DOHH2 (cell line): ENCODE data around the gene TMEM273.

Experiments used
- H3F3A ChIP-seq: fragments of 200-600 bp; sonication (generic), shearing (Covaris generic); 2 replicates; pipeline ENCODE4 v1.6.0; 2016; ENCODE audit warnings: antibody characterized with exemption, mild to moderate bottlenecking; ENCODE audit not compliant: control insufficient read depth, insufficient read depth
- H3K27ac ChIP-seq: fragments of 200-600 bp; sonication (generic); 2 replicates; pipeline ENCODE4 v1.5.1; 2014; ENCODE audit warnings: low read depth, mild to moderate bottlenecking, low read length, moderate library complexity
- H3K27me3 ChIP-seq: fragments of 200-600 bp; sonication (generic); 2 replicates; pipeline ENCODE4 v1.6.1; 2014; ENCODE audit warnings: mild to moderate bottlenecking, low read length, mixed read lengths; ENCODE audit not compliant: control insufficient read depth
- H3K36me3 ChIP-seq: fragments of 200-600 bp; sonication (generic); 2 replicates; pipeline ENCODE4 v1.6.1; 2014; ENCODE audit warnings: mild to moderate bottlenecking, low read length, moderate library complexity, mixed read lengths; ENCODE audit not compliant: control insufficient read depth
- H3K4me1 ChIP-seq: fragments of 200-600 bp; sonication (generic); 2 replicates; pipeline ENCODE4 v1.6.1; 2014; ENCODE audit warnings: mild to moderate bottlenecking, low read length, mixed read lengths; ENCODE audit not compliant: control insufficient read depth
- H3K4me2 ChIP-seq: fragments of 200-600 bp; sonication (generic); 2 replicates; pipeline ENCODE4 v1.6.0; 2014; ENCODE audit warnings: mild to moderate bottlenecking, low read length, moderate library complexity
- H3K4me3 ChIP-seq: fragments of 200-600 bp; sonication (generic); 2 replicates; pipeline ENCODE4 v1.5.1; 2014; ENCODE audit warnings: mild to moderate bottlenecking, low read length, mixed read lengths
- H3K79me2 ChIP-seq: fragments of 200-600 bp; sonication (generic); 2 replicates; pipeline ENCODE4 v1.6.1; 2014; ENCODE audit warnings: mild to moderate bottlenecking, low read length, mixed read lengths; ENCODE audit not compliant: control insufficient read depth
- H3K9me2 ChIP-seq: fragments of 200-600 bp; sonication (generic); replicated peaks from 2 replicates; pipeline ENCODE4 v1.6.1; 2014; ENCODE audit warnings: mild to moderate bottlenecking, low read length, mixed read lengths; ENCODE audit not compliant: control insufficient read depth
- H3K9me3 ChIP-seq: fragments of 200-600 bp; sonication (generic); 2 replicates; pipeline ENCODE4 v1.6.1; 2014; ENCODE audit warnings: antibody characterized with exemption, low read length, mixed read lengths; ENCODE audit not compliant: control insufficient read depth, insufficient read depth
- H4K20me1 ChIP-seq: fragments of 200-600 bp; sonication (generic); 2 replicates; pipeline ENCODE4 v1.6.0; 2014; ENCODE audit warnings: low read depth, mild to moderate bottlenecking, antibody characterized with exemption, low read length, moderate library complexity; ENCODE audit not compliant: control insufficient read depth, insufficient read depth
- CTCF ChIP-seq: fragments of 200-600 bp; sonication (generic); IDR thresholded peaks from one replicate; pipeline ENCODE4 v1.5.1; 2014; ENCODE audit warnings: antibody characterized with exemption, mild to moderate bottlenecking, low read depth, low read length; ENCODE audit not compliant: poor library complexity, severe bottlenecking
- EZH2phosphoT487 ChIP-seq: fragments of 200-600 bp; sonication (generic); IDR thresholded peaks from 2 replicates; pipeline ENCODE4 v1.6.1; 2017; ENCODE audit warnings: borderline replicate concordance, mild to moderate bottlenecking, antibody characterized with exemption, low read length, moderate library complexity, mixed read lengths

Gene TMEM273

DNA sequence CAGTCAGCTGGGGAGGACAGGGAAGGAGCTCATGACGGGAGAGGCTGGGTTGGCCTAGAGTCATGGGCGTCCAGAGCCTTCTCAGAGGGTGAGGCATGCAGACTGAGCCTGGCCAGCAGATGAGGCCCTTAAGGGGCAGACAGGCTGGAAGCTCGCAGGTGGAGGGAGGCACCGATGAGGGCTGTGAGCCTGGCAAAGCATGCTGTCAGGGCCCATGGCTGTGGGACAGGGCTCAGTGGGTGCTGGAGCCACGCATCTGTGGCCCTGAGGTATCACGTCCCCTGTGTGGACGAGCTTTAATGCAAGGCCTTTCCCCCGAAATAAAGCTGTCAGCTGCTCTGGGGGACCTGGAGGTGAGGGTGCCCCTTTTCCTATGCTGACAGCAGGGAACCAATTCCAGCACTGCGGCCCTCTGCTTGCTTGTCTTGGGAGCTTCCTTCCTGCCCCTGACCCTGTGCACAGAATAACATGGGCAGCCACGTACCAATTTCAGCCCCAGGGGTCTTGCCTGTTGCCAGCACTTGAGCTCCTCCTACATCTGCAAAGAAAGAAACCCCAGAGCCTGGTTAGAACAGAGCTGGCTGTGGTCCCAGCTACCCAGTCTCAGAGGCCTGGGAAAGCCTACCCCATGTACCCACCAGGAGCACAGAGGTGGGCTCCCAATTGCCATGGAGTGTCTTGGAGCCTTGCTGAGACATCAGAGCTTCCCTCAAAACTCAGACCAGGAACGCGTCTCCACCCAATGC is 20.6 kb downstream of the TMEM273 start:
- H3K4me2 ChIP-seq, result no peak overlapping the region
- no peak overlapping the region for H3K27ac ChIP-seq

GRCh38 chr10:49166484-49167400 is 21.4 kb downstream of the TMEM273 start:
- H3K9me3 ChIP-seq, result no peaks in the 10 kb centered on the region
- no peak overlapping the region for H3K27ac ChIP-seq
- no peaks in the 10 kb centered on the region for H3K9me2 ChIP-seq
- H3K4me2 ChIP-seq, result no peak overlapping the region
- no peaks in the 10 kb centered on the region for H3K79me2 ChIP-seq
- H3K4me1 ChIP-seq, result peaks cover 4% of the 10 kb centered on the region
- no peak overlapping the region for H3K4me3 ChIP-seq
- TF ChIP-seq CTCF (no peak), EZH2phosphoT487 (no peak)
- no peaks in the 10 kb centered on the region for H3K36me3 ChIP-seq
- H4K20me1 ChIP-seq, result no peaks in the 10 kb centered on the region
- H3F3A ChIP-seq, result no peaks in the 10 kb centered on the region
- no peaks in the 10 kb centered on the region for H3K27me3 ChIP-seq

More for the DNA sequence above, 20.6 kb downstream of the TMEM273 start:
- Histone ChIP-seq H3K27me3 (no peaks in the 10 kb centered on the region), H3K4me1 (peaks cover 13% of the 10 kb centered on the region), H4K20me1 (no peaks in the 10 kb centered on the region), H3K9me3 (no peaks in the 10 kb centered on the region), H3K4me3 (no peak overlapping the region), H3K36me3 (no peaks in the 10 kb centered on the region), H3F3A (no peaks in the 10 kb centered on the region), H3K9me2 (no peaks in the 10 kb centered on the region), H3K79me2 (no peaks in the 10 kb centered on the region)
- TF ChIP-seq CTCF, result no peak
- no peak for TF ChIP-seq EZH2phosphoT487

DNA sequence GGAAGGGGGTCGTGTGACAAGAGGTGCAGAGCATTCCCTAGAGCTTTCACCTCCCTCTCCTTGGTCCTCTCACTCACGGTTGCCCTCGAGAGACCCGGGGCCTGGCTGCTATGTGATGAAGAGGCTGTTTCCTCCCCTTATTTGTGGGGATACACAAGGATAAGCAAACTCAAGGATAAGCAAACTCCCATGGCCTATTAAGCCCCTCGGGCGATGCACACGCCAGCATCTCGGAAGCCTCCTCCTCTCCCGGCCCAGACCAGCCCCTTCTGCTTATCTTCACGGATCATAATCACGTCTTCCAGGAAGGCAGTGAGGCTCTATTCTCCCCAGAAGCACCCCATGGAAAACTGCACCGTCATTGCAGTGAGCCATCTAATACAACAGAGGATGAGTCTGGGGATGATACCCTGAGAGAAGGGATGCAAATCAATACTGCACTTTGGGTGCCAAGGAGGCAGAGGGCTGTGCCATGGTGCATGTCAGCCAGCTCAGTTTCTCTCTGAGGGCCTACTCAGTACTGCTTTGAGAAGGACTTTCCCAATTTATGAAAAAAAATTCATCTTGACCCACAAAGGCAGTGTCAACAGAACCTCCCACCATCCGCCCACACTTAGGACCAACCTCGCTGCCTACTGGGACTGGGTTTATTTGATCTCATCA is 22.2 kb downstream of the TMEM273 start:
- Histone ChIP-seq H4K20me1 (no peaks in the 10 kb centered on the region), H3K36me3 (no peaks in the 10 kb centered on the region), H3K27ac (no peak overlapping the region), H3K9me2 (no peaks in the 10 kb centered on the region), H3K27me3 (no peaks in the 10 kb centered on the region), H3K4me1 (peaks cover 4% of the 10 kb centered on the region), H3K4me2 (no peak overlapping the region), H3K79me2 (no peaks in the 10 kb centered on the region), H3K9me3 (no peaks in the 10 kb centered on the region), H3F3A (no peaks in the 10 kb centered on the region), H3K4me3 (no peak overlapping the region)
- TF ChIP-seq CTCF (no peak), EZH2phosphoT487 (no peak)
